Loucy (cell line): ENCODE measurements around the gene TIMP2.

Experiments
- H2AFZ ChIP-seq: fragments of 200-600 bp; sonication (generic); 2 replicates; pipeline ENCODE4 v1.6.0; 2016; ENCODE audit warnings: antibody characterized with exemption, mild to moderate bottlenecking, low read length, moderate library complexity
- H3F3A ChIP-seq: fragments of 200-600 bp; 2 replicates; pipeline ENCODE4 v1.6.0; 2016; ENCODE audit warnings: antibody characterized with exemption, low read depth, mild to moderate bottlenecking
- H3K27me3 ChIP-seq: fragments of 200-600 bp; sonication (generic); 2 replicates; pipeline ENCODE4 v1.6.1; 2014; ENCODE audit warnings: low read length, mild to moderate bottlenecking; ENCODE audit not compliant: insufficient read depth, poor library complexity, severe bottlenecking
- H3K36me3 ChIP-seq: fragments of 200-600 bp; sonication (generic); 2 replicates; pipeline ENCODE4 v1.6.1; 2016; ENCODE audit warnings: low read length; ENCODE audit not compliant: insufficient read depth
- H3K4me1 ChIP-seq: fragments of 200-600 bp; sonication (generic); 2 replicates; pipeline ENCODE4 v1.5.1; 2014; ENCODE audit warnings: low read length, mild to moderate bottlenecking; ENCODE audit not compliant: insufficient read depth, poor library complexity, severe bottlenecking
- H3K4me2 ChIP-seq: fragments of 200-600 bp; sonication (generic); 2 replicates; pipeline ENCODE4 v1.6.0; 2014; ENCODE audit warnings: antibody characterized with exemption, low read length, low read depth, mild to moderate bottlenecking; ENCODE audit not compliant: poor library complexity, severe bottlenecking
- H3K4me3 ChIP-seq: fragments of 200-600 bp; sonication (generic); 2 replicates; pipeline ENCODE4 v1.5.1; 2014; ENCODE audit warnings: low read length, mild to moderate bottlenecking, mixed read lengths; ENCODE audit not compliant: poor library complexity, severe bottlenecking
- H3K79me2 ChIP-seq: fragments of 200-600 bp; sonication (generic); 2 replicates; pipeline ENCODE4 v1.6.1; 2014; ENCODE audit warnings: low read length; ENCODE audit not compliant: insufficient read depth
- H3K9ac ChIP-seq: fragments of 200-600 bp; sonication (generic); 2 replicates; pipeline ENCODE4 v1.6.0; 2014; ENCODE audit warnings: mild to moderate bottlenecking, low read depth, low read length, moderate library complexity; ENCODE audit not compliant: poor library complexity, severe bottlenecking
- H3K9me2 ChIP-seq: fragments of 200-600 bp; sonication (generic); replicated peaks from 2 replicates; pipeline ENCODE4 v1.6.1; 2016; ENCODE audit warnings: low read depth, low read length, mixed read lengths
- H3K9me3 ChIP-seq: fragments of 200-600 bp; sonication (generic); 2 replicates; pipeline ENCODE4 v1.6.1; 2014; ENCODE audit warnings: mild to moderate bottlenecking, antibody characterized with exemption, low read length, low read depth; ENCODE audit not compliant: insufficient read depth
- H4K20me1 ChIP-seq: fragments of 200-600 bp; sonication (generic); 2 replicates; pipeline ENCODE4 v1.6.0; 2014; ENCODE audit warnings: antibody characterized with exemption, low read length, mild to moderate bottlenecking; ENCODE audit not compliant: insufficient read depth, poor library complexity, severe bottlenecking
- CTCF ChIP-seq: fragments of 200-600 bp; sonication (generic); conservative IDR thresholded peaks from 2 replicates; pipeline ENCODE4 v1.5.1; 2014; ENCODE audit warnings: mild to moderate bottlenecking, antibody characterized with exemption, low read length
- EZH2phosphoT487 ChIP-seq: fragments of 200-600 bp; IDR thresholded peaks from 2 replicates; pipeline ENCODE4 v1.6.1; 2018; ENCODE audit warnings: antibody characterized with exemption, mild to moderate bottlenecking, moderate library complexity, borderline replicate concordance

Gene TIMP2

GRCh38 chr17:78842881-78843565, 82.2 kb downstream of the TIMP2 start:
- Histone ChIP-seq H3K79me2 (peaks cover 33% of the 10 kb centered on the region), H4K20me1 (peaks cover 16% of the 10 kb centered on the region), H2AFZ (no peak overlapping the region), H3K4me2 (peak overlapping the region; percentile 46), H3K27me3 (no peaks in the 10 kb centered on the region), H3K9me3 (no peaks in the 10 kb centered on the region), H3F3A (no peaks in the 10 kb centered on the region), H3K4me3 (no peak overlapping the region), H3K36me3 (no peaks in the 10 kb centered on the region), H3K9me2 (no peaks in the 10 kb centered on the region), H3K9ac (no peak overlapping the region), H3K4me1 (peaks cover 36% of the 10 kb centered on the region)
- TF ChIP-seq EZH2phosphoT487 (no peak), CTCF (peak; percentile 88)

- Histone ChIP-seq H3K79me2 (peaks cover 53% of the 10 kb centered on the region), H3K9me3 (no peaks in the 10 kb centered on the region), H3K4me1 (peaks cover 44% of the 10 kb centered on the region)
Measured at GRCh38 chr17:78840780-78841611, 84.2 kb downstream of the TIMP2 start, which contains the start of gene USP36. Gene USP36, minus strand, starts transcription at chr17:78840814. Its CDS starts 4,451 bp downstream, at chr17:78836363.

GRCh38 chr17:78840530-78840779, 84.7 kb downstream of the TIMP2 start:
- Histone ChIP-seq H3K79me2 (peaks cover 59% of the 10 kb centered on the region), H3K36me3 (peaks cover 23% of the 10 kb centered on the region; the same call in 1 of the 2 replicates), H3K9me3 (no peaks in the 10 kb centered on the region), H3K9me2 (no peaks in the 10 kb centered on the region), H3F3A (no peaks in the 10 kb centered on the region), H2AFZ (peak overlapping the region; percentile 16; the same call in 1 of the 2 replicates), H3K4me3 (peak overlapping the region; percentile 90), H3K4me1 (peaks cover 44% of the 10 kb centered on the region), H4K20me1 (peaks cover 30% of the 10 kb centered on the region), H3K9ac (peak overlapping the region; percentile 90), H3K27me3 (no peaks in the 10 kb centered on the region), H3K4me2 (peak overlapping the region; percentile 98)
- TF ChIP-seq EZH2phosphoT487 (no peak), CTCF (no peak)

More at GRCh38 chr17:78840780-78841611, 84.2 kb downstream of the TIMP2 start, which contains the start of gene USP36:
- Histone ChIP-seq H4K20me1 (peaks cover 30% of the 10 kb centered on the region), H3K4me3 (peak within 1 kb of the TSS; percentile 90), H3K9ac (peak within 1 kb of the TSS; percentile 90), H3K36me3 (peaks cover 17% of the 10 kb centered on the region; the same call in 1 of the 2 replicates), H3K9me2 (no peaks in the 10 kb centered on the region), H3F3A (no peaks in the 10 kb centered on the region), H3K4me2 (peak within 1 kb of the TSS; percentile 98), H3K27me3 (no peaks in the 10 kb centered on the region), H2AFZ (peak within 1 kb of the TSS; percentile 91)
- TF ChIP-seq CTCF (no peak), EZH2phosphoT487 (no peak)
